IPS-18a (cell line): Measurements from ENCODE around the gene SLC35E2B.
"Not testable (repeated sequence)": the region's sequence is repeated elsewhere in the genome, so short reads cannot be mapped to it uniquely, and the experiment has no call there.

Experiments used
- H3K27ac ChIP-seq: one replicate; pipeline ENCODE4 v1.5.1; 2013; ENCODE audit warnings: low read length
- H3K27me3 ChIP-seq: one replicate; pipeline ENCODE4 v1.6.1; 2013; ENCODE audit warnings: mild to moderate bottlenecking, low read length; ENCODE audit not compliant: control insufficient read depth, insufficient read depth
- H3K36me3 ChIP-seq: one replicate; pipeline ENCODE4 v1.6.1; 2013; ENCODE audit warnings: low read depth, low read length; ENCODE audit not compliant: control insufficient read depth
- H3K4me1 ChIP-seq: one replicate; pipeline ENCODE4 v1.6.1; 2013; ENCODE audit warnings: low read depth, low read length; ENCODE audit not compliant: control insufficient read depth
- H3K4me3 ChIP-seq: one replicate; pipeline ENCODE4 v1.5.1; 2013; ENCODE audit warnings: low read length
- H3K9ac ChIP-seq: one replicate; pipeline ENCODE4 v1.6.1; 2013; ENCODE audit warnings: mild to moderate bottlenecking, low read length, moderate library complexity
- H3K9me3 ChIP-seq: one replicate; pipeline ENCODE4 v1.6.1; 2013; ENCODE audit warnings: low read depth, low read length; ENCODE audit not compliant: control insufficient read depth

The SLC35E2B gene

DNA sequence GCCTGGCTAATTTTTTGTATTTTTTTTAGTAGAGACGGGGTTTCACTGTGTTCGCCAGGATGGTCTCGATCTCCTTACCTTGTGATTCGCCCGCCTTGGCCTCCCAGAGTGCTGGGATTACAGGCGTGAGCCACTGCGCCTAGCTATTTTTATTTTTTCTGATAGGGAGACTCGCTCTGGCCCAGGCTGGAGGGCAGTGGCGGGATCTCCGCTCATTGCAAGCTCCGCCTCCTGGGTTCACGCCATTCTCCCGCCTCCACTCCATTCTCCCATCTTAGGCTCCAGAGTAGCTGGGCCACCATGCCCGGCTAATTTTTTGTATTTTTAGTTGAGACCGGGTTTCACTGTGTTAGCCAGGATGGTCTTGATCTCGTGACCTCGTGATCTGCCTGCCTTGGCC, 33.5 kb upstream of the SLC35E2B start:
- not testable (repeated sequence) for H3K27me3 ChIP-seq, H3K4me3 ChIP-seq, H3K4me1 ChIP-seq, H3K36me3 ChIP-seq, H3K9me3 ChIP-seq, H3K27ac ChIP-seq, H3K9ac ChIP-seq

DNA sequence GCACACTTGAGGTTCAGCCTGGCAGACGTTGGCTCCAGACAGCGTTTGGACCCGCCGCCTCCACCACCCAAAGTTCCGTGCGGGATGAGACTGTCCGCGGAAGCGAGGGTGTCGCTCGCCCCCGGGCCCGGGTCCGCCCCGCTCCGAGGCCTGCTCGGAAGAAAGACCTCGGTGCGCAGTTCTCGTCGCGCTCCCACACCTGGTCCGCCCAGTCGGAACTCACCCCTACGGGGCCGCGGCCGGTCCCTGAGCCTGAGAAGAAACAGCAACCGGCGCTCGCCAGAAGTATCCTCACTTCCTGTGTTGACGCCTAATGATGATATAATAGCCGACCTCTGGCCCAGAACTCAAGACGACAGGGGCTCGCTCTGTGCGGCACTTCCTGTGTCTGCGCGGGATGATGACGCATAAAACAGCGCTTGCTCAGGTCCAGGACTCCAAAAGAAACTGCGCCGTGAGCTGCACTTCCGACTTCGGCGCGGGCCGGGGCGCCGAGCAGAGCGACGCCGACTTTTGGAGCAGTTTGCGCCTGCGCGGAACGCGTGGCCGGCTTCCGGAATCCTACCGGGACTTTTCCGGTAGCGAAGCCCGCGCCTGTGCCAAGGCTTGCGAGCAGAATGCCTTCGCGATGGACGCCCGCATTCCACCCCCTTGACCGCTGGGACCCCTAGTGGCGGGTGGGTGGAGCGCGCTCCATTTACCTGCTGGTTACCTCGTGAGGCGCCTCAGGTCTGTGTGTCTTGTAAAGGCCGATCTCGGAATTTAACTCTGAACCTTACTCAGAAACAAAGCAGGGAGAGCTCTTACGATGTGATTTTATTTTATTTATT, 31.7 kb upstream of the SLC35E2B start, which contains the start of gene CDK11A:
Gene CDK11A (minus strand): TSS at position 323 of the 830 bp plus-strand sequence. CDS start 1,539 bp downstream, outside the sequence.
- not testable (repeated sequence) for H3K27ac ChIP-seq, H3K36me3 ChIP-seq, H3K9me3 ChIP-seq, H3K4me1 ChIP-seq, H3K27me3 ChIP-seq
- H3K4me3 ChIP-seq, result peak within 1 kb of the TSS; percentile 73
- H3K9ac ChIP-seq, result peak within 1 kb of the TSS; percentile 58

DNA sequence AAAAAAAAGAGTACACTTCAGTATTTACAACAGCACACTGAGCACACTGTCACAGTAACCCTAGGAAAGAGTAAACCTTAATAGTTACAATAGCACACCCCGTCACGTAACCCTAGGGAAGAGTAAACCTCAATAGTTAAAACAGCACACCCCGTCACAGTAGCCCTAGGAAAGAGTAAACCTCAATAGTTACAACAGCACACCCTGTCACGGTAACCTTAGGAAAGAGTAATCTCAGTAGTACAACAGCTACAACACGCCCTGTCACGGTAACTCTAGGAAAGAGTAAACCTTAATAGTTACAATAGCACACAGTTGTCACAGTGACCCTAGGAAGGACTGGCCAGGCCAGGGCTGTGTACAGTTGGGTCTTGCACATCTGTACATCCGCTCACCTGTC, 28.6 kb upstream of the SLC35E2B start:
- no peaks in the 10 kb centered on the region for H3K9me3 ChIP-seq
- H3K9ac ChIP-seq, result no peak overlapping the region
- no peak overlapping the region for H3K27ac ChIP-seq
- no peaks in the 10 kb centered on the region for H3K27me3 ChIP-seq
- peaks cover 25% of the 10 kb centered on the region for H3K36me3 ChIP-seq
- no peak overlapping the region for H3K4me3 ChIP-seq
- no peaks in the 10 kb centered on the region for H3K4me1 ChIP-seq

DNA sequence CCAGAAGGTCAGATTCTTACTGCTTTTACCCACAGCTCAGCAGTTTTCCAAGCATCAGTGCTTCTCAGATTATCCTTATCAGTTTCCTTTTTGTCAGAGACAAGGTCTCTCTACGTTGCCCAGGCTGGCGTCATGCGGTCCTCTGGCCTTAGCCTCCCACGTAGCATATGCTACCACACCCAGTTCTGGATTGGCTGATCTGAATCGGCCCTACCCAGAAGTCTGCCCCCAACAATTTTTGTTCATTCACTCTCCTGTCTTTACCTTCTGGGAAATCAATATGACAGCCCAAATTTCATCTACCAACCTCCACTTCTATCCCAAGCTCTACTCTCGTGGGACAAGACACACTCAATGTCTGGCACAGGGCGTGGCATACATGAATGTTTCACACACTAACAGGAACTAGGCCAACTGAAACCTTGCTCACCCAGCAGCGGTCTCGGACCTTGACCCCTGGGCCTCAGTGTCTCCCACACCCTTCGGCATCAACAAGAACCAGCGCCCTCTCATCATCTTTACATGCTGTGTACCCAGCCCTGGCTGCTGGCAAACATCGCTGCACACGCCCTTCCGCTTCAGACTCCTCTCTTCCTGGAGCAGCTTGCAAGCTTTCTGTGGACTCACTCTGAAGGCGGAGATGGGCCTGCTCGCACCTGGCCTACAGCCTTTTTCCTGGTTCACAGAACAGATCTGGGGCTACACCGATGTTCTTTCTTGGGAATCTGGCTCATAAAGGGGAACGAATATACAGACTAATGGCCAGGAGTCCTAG, 22.7 kb upstream of the SLC35E2B start:
- not testable (repeated sequence) for H3K4me1 ChIP-seq, H3K27me3 ChIP-seq, H3K9me3 ChIP-seq, H3K4me3 ChIP-seq, H3K9ac ChIP-seq, H3K27ac ChIP-seq
- H3K36me3 ChIP-seq, result peaks cover 28% of the 10 kb centered on the region

DNA sequence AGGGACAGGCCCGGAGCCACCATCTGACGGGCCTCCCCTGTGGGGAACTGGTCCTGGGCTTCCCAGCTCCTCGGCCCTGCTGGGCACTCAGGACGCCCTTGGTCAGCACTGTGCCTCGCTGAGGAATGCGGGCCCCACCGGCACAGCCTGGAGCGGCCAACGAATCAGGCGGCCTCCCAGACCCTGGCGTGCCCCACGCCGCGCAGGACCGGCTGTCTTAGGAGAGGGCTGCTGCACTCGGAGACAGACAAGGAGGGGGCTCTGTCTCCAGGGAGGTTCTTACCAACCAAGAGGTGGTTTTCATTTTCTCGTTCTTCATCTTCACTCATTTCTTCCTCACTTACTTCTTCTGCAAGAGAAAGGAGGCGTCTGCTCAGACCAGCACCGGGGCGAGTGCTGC, 15.3 kb upstream of the SLC35E2B start:
- not testable (repeated sequence) for H3K36me3 ChIP-seq, H3K27me3 ChIP-seq, H3K9ac ChIP-seq, H3K27ac ChIP-seq, H3K9me3 ChIP-seq, H3K4me3 ChIP-seq, H3K4me1 ChIP-seq

DNA sequence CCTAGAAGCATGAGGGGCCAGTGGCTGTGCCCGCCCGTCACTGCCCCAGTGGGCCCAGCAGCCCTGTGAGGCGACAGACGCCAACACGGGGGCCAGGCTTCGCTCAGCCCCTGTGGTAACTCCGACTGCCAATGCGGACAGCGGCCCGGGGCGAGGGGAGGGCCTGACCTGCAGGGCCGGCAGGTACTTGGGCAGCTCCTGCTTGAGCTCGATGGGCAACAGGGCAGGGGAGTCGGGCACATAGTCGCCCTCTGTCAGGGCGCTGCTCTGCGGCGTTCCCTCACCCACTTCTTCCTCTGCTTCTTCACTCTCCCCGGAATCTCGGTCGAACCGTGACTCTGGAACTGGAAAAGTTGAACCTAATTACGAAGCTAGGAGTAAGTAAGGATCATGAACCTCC, 14.6 kb upstream of the SLC35E2B start:
- H3K4me1 ChIP-seq, H3K27me3 ChIP-seq, H3K27ac ChIP-seq, H3K9me3 ChIP-seq, H3K4me3 ChIP-seq, H3K9ac ChIP-seq, H3K36me3 ChIP-seq: not testable (repeated sequence)

DNA sequence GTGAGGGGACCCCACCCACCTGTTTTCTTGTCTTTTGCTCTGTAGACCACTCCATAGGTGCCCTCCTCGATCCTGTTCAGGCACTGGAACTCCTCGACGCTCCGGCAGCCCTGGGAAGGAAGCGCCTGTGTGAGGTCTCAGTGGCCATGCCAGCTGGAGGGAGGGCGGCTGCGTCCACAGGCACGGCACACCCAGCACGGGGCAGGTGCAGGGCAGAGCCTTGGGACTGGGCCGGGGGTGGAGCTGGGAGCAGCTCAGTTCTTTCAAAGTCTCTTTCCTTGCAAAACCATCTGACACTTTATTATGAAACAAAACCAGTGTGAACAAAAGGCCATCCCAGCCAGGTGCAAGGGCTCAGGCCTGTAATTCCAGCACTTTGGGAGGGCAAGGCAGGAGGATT, 13.0 kb upstream of the SLC35E2B start:
- not testable (repeated sequence) for H3K9ac ChIP-seq, H3K27ac ChIP-seq, H3K27me3 ChIP-seq, H3K4me1 ChIP-seq, H3K9me3 ChIP-seq, H3K4me3 ChIP-seq, H3K36me3 ChIP-seq

DNA sequence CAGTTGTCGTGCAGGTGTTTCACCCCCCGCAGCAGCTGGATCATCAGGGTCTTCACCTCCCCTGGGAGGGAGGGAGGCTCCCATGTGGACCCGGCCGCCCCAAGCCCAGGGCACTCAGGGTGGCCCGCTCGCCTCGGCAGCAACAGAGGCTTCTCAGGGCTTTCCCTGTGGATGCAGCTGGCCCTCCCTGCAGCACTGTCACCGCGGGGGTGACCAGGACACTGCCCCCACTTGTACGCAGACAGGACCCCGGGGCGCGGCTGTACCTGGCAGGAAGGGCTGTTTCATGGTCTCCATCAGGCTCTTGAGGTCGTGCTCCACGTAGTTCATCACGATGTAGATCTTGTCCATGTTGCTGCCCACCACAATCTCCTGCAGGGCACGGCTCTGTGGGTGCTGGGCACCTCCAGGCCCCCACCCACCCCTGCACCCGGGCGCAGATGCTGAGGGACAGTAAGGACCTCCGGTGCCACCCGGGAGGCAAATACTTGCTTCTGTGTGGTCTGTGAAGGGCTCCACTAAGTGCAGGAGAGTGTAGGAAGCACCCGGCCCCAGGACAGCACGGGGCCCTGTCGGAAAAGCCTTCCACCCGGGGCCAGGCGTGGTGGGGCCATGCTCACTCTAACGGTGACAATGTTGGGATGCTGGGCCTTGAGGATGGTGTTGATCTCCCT, 11.8 kb upstream of the SLC35E2B start:
- H3K27me3 ChIP-seq, H3K36me3 ChIP-seq, H3K4me1 ChIP-seq, H3K27ac ChIP-seq, H3K9ac ChIP-seq, H3K9me3 ChIP-seq, H3K4me3 ChIP-seq: not testable (repeated sequence)

DNA sequence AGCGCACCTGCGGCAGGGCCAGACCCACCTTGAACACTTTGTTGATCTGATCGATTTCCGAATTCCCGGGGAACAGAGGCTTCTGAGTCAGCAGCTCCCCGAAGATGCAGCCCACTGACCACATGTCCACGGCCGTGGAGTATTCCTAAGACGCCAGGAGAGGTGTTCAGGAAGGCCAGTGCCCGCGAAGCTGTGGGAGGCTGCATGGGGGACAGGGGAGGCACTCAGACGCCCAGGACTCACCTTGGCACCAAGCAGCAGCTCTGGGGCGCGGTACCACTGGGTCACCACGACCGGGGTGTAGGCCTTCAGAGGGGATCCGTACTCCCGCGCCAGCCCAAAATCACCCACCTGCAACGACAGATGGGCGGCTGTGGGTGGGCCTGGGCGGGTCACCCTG, 11.2 kb upstream of the SLC35E2B start:
- no peak overlapping the region for H3K4me3 ChIP-seq
- H3K27ac ChIP-seq, result no peak overlapping the region
- no peaks in the 10 kb centered on the region for H3K9me3 ChIP-seq
- no peaks in the 10 kb centered on the region for H3K4me1 ChIP-seq
- no peaks in the 10 kb centered on the region for H3K27me3 ChIP-seq
- no peak overlapping the region for H3K9ac ChIP-seq
- no peaks in the 10 kb centered on the region for H3K36me3 ChIP-seq

DNA sequence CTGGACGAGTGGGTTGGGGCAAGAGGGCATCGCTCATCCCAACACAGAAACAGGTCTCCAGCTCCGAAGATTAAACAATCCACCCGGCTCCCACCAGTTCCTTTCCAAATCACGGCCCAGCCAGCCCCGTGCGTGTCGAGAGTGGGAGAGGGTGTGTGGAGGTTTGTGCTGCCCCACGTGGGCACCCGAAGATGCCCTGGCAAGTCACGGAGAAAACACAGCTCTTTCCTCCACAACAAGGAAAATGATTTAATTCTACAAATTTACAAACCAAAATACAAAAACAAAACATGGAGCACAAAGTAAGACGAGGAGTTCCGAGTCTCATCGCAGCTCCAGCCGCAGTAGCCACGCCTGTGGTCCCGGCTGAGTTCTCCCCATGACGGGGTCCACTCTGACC, 9.9 kb upstream of the SLC35E2B start:
- H3K27me3 ChIP-seq, H3K27ac ChIP-seq, H3K36me3 ChIP-seq, H3K9me3 ChIP-seq, H3K9ac ChIP-seq, H3K4me3 ChIP-seq, H3K4me1 ChIP-seq: not testable (repeated sequence)

DNA sequence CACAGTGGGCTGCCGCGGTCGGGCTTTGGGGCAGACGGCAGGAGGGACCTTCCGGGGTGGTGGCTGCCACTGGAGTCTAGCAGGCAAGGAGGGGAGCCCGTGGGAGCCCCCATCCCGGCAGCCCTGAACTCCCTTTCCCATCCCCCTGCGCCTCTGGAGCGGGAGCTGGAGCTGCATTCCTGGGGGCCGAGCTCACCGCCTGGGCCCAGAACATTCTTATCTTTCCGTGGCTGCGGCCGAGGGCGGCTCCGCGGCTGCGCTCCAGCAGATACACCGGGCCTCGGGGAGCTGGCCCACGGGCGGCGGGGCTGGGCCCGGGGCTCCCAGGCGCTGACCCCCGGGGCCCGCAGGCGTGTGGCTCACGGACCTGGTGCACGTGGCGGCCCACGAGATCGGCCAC, 8.0 kb upstream of the SLC35E2B start:
- H3K27me3 ChIP-seq, H3K9me3 ChIP-seq, H3K9ac ChIP-seq, H3K36me3 ChIP-seq, H3K27ac ChIP-seq, H3K4me1 ChIP-seq, H3K4me3 ChIP-seq: not testable (repeated sequence)
